Mucosa of rectum (tissue), 2 donors: Measurements from ENCODE around the gene NIPSNAP2.
A peak's percentile ranks its signal among the peaks of the same experiment; 100 is the strongest.
"Not testable (repeated sequence)": the region's sequence is repeated elsewhere in the genome, so short reads cannot be mapped to it uniquely, and the experiment has no call there.

Experiments used
- H3K27ac ChIP-seq, 2 donors: one replicate each; pipeline ENCODE4 v1.7.0; 2013; ENCODE audit warnings: inconsistent platforms in 2 of 2, low read depth in 2 of 2, low read length in 2 of 2
- H3K27me3 ChIP-seq, 2 donors: one replicate each; pipeline ENCODE4 v1.7.0; 2013; ENCODE audit warnings: low read length in 2 of 2; ENCODE audit not compliant: control insufficient read depth in 2 of 2, insufficient read depth in 2 of 2
- H3K36me3 ChIP-seq, 2 donors: one replicate each; pipeline ENCODE4 v1.7.0; 2013; ENCODE audit warnings: low read length in 2 of 2; ENCODE audit not compliant: control insufficient read depth in 2 of 2, insufficient read depth in 2 of 2
- H3K4me1 ChIP-seq, 2 donors: one replicate each; pipeline ENCODE4 v1.7.0; 2013; ENCODE audit warnings: low read length in 2 of 2, mild to moderate bottlenecking in 1 of 2; ENCODE audit not compliant: control insufficient read depth in 2 of 2, insufficient read depth in 2 of 2
- H3K4me3 ChIP-seq, 2 donors: one replicate each; pipeline ENCODE4 v1.7.0; 2013; ENCODE audit warnings: low read length in 2 of 2
- H3K9ac ChIP-seq, 2 donors: one replicate each; pipeline ENCODE4 v1.7.0; 2013; ENCODE audit warnings: low read length in 2 of 2, low read depth in 1 of 2, mild to moderate bottlenecking in 1 of 2
- H3K9me3 ChIP-seq, 2 donors: one replicate each; pipeline ENCODE4 v1.7.0; 2013; ENCODE audit warnings: low read length in 2 of 2; ENCODE audit not compliant: control insufficient read depth in 2 of 2
- donor health status: healthy.
- donor health status: Normal muscosa, but diverticular disease.

NIPSNAP2 gene

GRCh38 chr7:56045758-56046157 lies 81.4 kb downstream of the NIPSNAP2 start:
- H3K4me1 ChIP-seq, H3K36me3 ChIP-seq, H3K27me3 ChIP-seq, H3K27ac ChIP-seq, H3K4me3 ChIP-seq, H3K9me3 ChIP-seq, H3K9ac ChIP-seq: not testable (repeated sequence)

GRCh38 chr7:56046721-56047445 lies 82.5 kb downstream of the NIPSNAP2 start:
- Histone ChIP-seq H3K9ac (no peak overlapping the region), H3K9me3 (no peaks in the 10 kb centered on the region), H3K27me3 (no peaks in the 10 kb centered on the region), H3K36me3 (no peaks in the 10 kb centered on the region), H3K4me1 (peaks cover 6% of the 10 kb centered on the region in 2 donors), H3K4me3 (no peak overlapping the region), H3K27ac (peak overlapping the region; percentile 23 to 26)

- H3K4me3 ChIP-seq, H3K9ac ChIP-seq, H3K9me3 ChIP-seq, H3K36me3 ChIP-seq, H3K27me3 ChIP-seq: not testable (repeated sequence)
- Histone ChIP-seq H3K27ac (peak overlapping the region in 1 of 2 donors; percentile 26), H3K4me1 (peaks cover 11% of the 10 kb centered on the region in 2 donors)
Observed at GRCh38 chr7:56047446-56048116, 83.2 kb downstream of the NIPSNAP2 start.

GRCh38 chr7:56048245-56048644 lies 83.9 kb downstream of the NIPSNAP2 start:
- Histone ChIP-seq H3K27ac (no peak overlapping the region), H3K27me3 (no peaks in the 10 kb centered on the region), H3K36me3 (peaks cover 0 to 3% of the 10 kb centered on the region in 2 donors), H3K9me3 (no peaks in the 10 kb centered on the region), H3K4me3 (no peak overlapping the region), H3K4me1 (peaks cover 13 to 15% of the 10 kb centered on the region in 2 donors), H3K9ac (no peak overlapping the region)

GRCh38 chr7:56048763-56049162 lies 84.4 kb downstream of the NIPSNAP2 start:
- H3K27me3 ChIP-seq, H3K9me3 ChIP-seq, H3K27ac ChIP-seq, H3K9ac ChIP-seq, H3K36me3 ChIP-seq, H3K4me3 ChIP-seq: not testable (repeated sequence)
- H3K4me1 ChIP-seq, result peaks cover 13 to 15% of the 10 kb centered on the region in 2 donors
